ENCODE results near the gene FAM227B.
A peak's percentile ranks its signal among the peaks of the same experiment; 100 is the strongest.

The FAM227B gene

DNA sequence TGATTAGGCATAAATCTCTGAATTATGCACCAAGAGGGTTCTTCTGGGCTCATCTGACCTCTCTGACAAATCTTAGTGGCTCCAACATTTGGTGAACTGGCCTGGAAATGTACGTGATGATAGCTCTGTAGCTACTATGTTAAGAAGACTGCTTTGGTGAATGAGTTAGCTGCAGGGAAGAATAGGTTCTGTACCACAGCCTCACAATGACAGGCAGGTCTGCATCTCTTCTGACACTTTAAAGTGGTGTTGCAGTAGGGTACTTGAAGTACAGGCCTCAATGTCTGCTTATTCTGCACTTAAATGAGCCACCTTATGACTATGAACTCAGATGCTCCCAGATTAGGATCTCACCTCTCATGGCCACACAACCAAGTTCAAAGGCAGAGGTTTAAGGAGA, 190.6 kb downstream of the FAM227B start:
- TF ChIP-seq CTCF (conservative IDR thresholded peaks at IDR 0.05) = no peak
- no peak overlapping the region for H3K27ac ChIP-seq

DNA sequence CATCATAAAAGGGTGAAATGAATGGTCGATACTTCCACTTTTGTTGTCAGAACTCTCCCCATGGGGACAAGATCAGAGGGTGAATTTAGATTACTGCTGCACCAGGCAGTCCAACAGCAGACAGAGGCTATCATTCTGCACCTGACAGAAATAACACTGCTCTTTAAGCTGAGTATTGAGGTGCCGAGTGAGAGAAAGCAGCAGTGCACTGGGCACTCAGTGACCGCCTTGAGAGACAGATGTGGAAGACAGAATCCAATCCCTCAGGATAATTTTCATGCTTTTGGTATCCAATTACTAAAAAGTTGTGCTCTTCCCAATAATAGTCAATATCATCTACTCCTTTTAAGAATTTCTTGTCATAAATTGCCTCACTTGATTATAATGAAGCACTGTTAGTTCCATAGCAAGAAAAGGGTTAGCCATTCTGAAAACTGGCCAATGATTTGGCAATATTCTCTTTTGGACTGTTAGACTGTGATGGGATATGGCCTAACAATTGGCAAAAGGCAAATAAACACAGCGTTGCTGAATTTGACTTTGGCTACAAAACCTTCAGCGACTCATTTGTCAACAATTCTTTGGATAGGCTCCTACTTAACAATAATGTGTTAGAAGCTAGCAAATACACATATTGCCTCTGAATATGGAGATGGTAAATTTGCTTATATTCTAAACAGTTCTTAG, 192.1 kb downstream of the FAM227B start:
- no peak overlapping the region for H3K27ac ChIP-seq
- TF ChIP-seq CTCF (conservative IDR thresholded peaks at IDR 0.05) = no peak

DNA sequence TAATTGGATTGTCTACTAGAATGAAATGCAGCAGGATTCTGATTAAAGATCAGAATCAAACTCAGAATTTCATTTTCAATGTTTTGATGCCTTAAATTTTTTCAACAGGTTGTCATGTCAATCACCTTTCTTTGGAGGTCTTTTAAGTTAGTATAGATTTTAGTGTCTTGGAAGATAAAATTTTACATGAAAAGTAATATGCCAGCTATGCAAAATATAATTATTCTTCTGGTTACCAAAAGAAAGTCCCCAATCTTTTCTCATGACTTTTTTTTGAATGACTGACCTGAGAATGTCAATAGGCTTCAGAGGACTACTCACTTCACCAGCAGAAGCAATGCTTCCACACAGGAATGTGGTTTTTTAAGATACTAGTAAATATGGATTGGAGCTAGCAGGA, 193.2 kb downstream of the FAM227B start:
- TF ChIP-seq CTCF (conservative IDR thresholded peaks at IDR 0.05) = no peak
- H3K27ac ChIP-seq = no peak overlapping the region

GRCh38 chr15:49424954-49425353, 195.7 kb downstream of the FAM227B start:
- H3K27ac ChIP-seq = no peak overlapping the region
- no peak for TF ChIP-seq CTCF (conservative IDR thresholded peaks at IDR 0.05)

DNA sequence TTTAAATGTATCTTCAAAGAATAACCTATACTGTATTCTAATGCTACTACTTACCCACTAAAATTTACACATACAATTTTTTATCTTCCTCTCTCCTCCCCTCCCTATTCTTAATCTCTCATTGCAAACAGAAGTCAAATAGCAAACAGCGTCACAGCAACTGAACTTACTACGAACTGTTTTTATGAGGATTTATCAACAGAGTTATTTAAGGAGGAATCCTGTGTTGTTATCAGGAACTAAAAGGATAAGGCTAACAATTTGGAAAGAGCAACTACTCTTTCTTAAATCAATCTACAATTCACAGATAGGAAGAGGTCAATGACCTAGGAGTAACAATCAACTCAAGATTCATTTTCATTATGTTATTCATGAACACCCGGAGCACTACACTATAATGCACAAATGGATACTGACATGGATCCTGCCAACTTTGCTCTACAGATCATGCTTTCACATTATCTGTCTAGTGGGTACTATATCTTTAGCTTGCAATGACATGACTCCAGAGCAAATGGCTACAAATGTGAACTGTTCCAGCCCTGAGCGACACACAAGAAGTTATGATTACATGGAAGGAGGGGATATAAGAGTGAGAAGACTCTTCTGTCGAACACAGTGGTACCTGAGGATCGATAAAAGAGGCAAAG, 196.6 kb downstream of the FAM227B start:
- no peak for TF ChIP-seq CTCF (conservative IDR thresholded peaks at IDR 0.05)
- H3K27ac ChIP-seq = no peak overlapping the region

GRCh38 chr15:49423021-49423420, 197.6 kb downstream of the FAM227B start, which contains the start of gene FGF7:
TSS of gene FGF7 (plus strand) at chr15:49423242. CDS start at chr15:49424298, 1,056 bp downstream.
- no peak for TF ChIP-seq CTCF (conservative IDR thresholded peaks at IDR 0.05)
- H3K27ac ChIP-seq = no peak within 1 kb of the TSS

DNA sequence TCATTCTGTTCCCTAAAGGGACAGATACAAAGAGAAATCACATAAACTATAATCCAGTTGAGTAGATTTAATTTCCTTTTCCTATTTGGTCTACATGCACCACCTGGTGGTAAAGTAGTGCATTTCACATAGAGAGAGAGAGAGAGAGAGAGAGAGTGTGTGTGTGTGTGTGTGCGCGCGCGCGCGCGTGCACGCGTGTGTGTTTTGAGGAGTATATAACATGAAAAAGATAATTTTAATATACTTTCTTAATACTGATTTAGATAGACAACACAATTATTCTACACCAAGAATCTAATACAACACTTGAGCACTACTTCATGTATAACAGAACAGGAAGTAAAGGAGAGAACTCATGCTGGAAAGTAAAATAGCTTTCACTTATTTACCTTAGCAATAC, 198.6 kb downstream of the FAM227B start:
- peak; percentile 79 for TF ChIP-seq CTCF (conservative IDR thresholded peaks at IDR 0.05)
- no peak overlapping the region for H3K27ac ChIP-seq

All from VCaP (cell line).